ENCODE measurements around the gene NUBP1. TPM values are rescaled to one million over a fixed set of nuclear protein-coding genes. Genes with fewer than 3 reads are reported as not detected.
"Not testable (repeated sequence)": the region's sequence is repeated elsewhere in the genome, so short reads cannot be mapped to it uniquely, and the experiment has no call there.

Gene NUBP1
- total RNA-seq, 2 experiments from 2014 or later: 22.8 to 23.1 TPM

DNA sequence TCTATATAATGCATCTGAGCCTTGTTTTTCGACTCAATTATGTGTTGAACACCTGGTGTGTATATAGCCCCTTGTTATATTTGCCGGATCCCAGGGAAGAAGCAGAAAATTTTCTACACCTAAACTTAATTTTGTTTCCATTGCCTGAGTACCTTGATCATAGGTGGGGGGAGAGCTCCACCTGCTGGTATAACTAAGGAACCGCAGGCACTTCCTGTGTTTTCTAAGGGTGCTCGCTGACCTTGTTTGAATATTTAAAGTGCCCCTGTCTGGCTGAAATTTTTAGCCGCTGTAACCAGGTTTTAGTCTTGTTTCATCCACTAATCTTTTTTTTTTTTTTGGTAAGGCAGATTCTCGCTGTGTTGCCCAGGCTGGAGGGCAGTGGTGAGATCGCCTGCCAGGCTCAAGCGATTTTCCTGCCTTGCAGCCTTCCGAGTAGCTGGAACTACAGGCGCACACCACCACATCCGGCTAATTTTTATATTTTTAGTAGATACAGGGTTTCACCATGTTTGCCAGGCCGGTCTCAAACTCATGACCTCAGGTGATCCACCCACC, 6.5 kb upstream of the NUBP1 start:
- peak; percentile 63 for ATAC-seq
- H3K4me3 Mint-ChIP-seq: peak overlapping the region; percentile 33
- H3K9me3 Mint-ChIP-seq: peaks cover 3% of the 10 kb centered on the region
- peak; percentile 93 for TF ChIP-seq CTCF (IDR thresholded peaks at IDR 0.05)
- ChIA-PET CTCF (interaction anchor here (0.6 to 6.8 kb wide), 13 partner anchors 20 to 422 kb away, joined by 3 to 74 read pairs (median 3); no protein-coding TSS in a partner anchor), POLR2A (interaction anchor here (0.6 kb wide), 2 partner anchors 61 to 222 kb away, joined by 3 read pairs; no protein-coding TSS in a partner anchor)
- peaks cover 32% of the 10 kb centered on the region for H3K4me1 Mint-ChIP-seq (ENCODE audit: low read depth)
- intact Hi-C loops (cut with micrococcal nuclease): loop anchor here (2.0 to 10.0 kb wide), 2 partner anchors 72 to 222 kb away; no protein-coding TSS in a partner anchor
- H3K27ac Mint-ChIP-seq: peak overlapping the region; percentile 59
- no peaks in the 10 kb centered on the region for H3K36me3 Mint-ChIP-seq (ENCODE audit: low read depth)
- peak; percentile 68 for DNase-seq
- H3K27me3 Mint-ChIP-seq: no peaks in the 10 kb centered on the region

DNA sequence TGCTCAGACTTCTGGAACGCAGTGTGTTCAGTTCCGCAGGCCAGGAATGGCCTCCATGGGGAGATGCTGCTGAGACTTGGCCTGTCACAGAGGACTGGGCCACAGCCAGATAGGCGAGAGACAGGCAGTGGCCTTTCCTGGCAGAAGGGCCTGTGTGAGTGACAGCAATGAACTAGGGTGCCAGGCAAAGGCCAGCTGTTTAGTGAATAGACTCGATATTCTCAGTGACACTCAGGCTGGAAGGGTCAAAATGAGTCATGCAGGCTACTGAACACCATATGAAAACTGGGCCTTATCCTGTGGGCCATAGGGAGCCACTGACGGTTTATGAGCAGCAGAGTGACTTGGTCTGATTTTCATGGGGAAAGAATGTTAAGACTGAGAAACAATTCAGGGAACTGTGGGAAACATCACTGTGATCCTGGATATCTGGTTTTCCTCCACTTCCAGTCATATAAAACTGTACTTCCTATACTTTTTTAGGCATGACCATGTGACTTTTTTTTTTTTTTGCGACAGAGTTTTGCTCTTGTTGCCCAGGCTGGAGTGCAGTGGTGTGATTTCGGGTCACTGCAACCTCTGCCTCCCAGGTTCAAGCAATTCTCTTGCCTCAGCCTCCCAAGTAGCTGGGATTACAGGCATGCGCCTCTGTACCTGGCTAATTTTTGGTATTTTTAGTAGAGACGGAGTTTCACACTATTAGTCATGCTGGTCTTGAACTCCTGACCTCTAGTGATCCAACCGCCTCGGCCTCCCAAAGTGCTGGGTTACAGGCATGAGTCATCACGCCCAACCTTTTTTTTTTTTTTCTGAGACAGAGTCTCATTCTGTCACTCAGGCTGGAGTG, 5.2 kb upstream of the NUBP1 start:
- intact Hi-C loops (cut with micrococcal nuclease): loop anchor here (10.0 kb wide), 1 partner anchor 74 kb away; no protein-coding TSS in a partner anchor
- Mint-ChIP-seq H3K36me3 (ENCODE audit: low read depth) (no peaks in the 10 kb centered on the region), H3K27me3 (no peaks in the 10 kb centered on the region), H3K9me3 (no peaks in the 10 kb centered on the region), H3K4me1 (ENCODE audit: low read depth) (peaks cover 38% of the 10 kb centered on the region), H3K27ac (no peak overlapping the region), H3K4me3 (no peak overlapping the region)
- DNase-seq: peak; percentile 78
- ChIA-PET POLR2A (no interaction called here), CTCF (interaction anchor here (1.2 to 6.8 kb wide), 6 partner anchors 18 to 234 kb away, joined by 3 to 74 read pairs (median 14); no protein-coding TSS in a partner anchor)
- TF ChIP-seq CTCF (IDR thresholded peaks at IDR 0.05): no peak
- peak; percentile 51 for ATAC-seq

DNA sequence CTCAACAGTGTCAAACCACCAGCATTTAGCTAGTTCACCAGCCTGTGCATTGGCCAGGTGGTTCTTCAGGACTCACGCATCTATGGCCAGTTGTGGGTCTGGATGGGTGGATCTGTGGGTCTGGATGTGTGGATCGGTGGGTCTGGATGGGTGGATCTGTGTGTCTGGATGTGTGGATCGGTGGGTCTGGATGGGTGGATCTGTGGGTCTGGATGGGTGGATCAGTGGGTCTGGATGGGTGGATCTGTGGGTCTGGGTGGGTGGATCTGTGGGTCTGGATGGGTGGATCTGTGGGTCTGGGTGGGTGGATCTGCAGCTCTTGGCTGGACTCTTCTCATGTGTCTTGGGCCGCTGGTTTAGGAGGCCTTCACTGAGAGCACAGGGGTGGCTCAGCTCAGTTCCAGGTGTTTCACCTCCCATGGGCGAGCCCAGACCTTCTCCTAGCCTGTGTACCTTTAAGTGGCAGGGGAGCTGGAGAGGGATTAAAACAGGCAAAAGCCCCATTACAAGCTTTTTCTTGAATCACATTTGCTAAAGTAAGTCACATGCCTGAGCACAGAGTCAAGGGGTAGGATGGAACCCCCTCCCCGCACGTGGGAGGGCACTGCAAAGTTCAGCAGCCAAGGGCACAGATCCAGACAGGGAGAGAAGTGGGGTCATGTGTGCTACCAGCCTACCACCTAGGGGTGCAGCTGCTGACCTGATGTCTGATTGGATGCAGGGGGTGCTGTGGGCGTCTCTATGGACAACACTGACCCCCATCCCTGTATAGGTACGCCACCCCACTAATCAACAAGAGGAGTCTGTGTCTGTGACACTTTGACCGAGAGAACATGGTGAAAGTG, 3.4 kb upstream of the NUBP1 start:
- no peak for ATAC-seq

GRCh38 chr16:10740845-10741208, 2.8 kb upstream of the NUBP1 start:
- CTCF ChIA-PET: interaction anchor here (1.1 to 6.8 kb wide), 2 partner anchors 178 to 225 kb away, joined by 4 to 74 read pairs; no protein-coding TSS in a partner anchor
- POLR2A ChIA-PET: no interaction called here
- peak overlapping the region; percentile 21 for H3K27ac Mint-ChIP-seq
- no peaks in the 10 kb centered on the region for H3K9me3 Mint-ChIP-seq
- no peaks in the 10 kb centered on the region for H3K27me3 Mint-ChIP-seq
- H3K36me3 Mint-ChIP-seq (ENCODE audit: low read depth): peaks cover 3% of the 10 kb centered on the region
- DNase-seq (no peak), ATAC-seq (no peak)
- intact Hi-C loops (cut with micrococcal nuclease): loop anchor here (5.0 kb wide), 1 partner anchor 176 kb away; no protein-coding TSS in a partner anchor
- H3K4me3 Mint-ChIP-seq: no peak overlapping the region
- peaks cover 48% of the 10 kb centered on the region for H3K4me1 Mint-ChIP-seq (ENCODE audit: low read depth)
- TF ChIP-seq CTCF (IDR thresholded peaks at IDR 0.05): no peak

More for the DNA sequence above, 3.4 kb upstream of the NUBP1 start:
- peak overlapping the region; percentile 21 for H3K27ac Mint-ChIP-seq
- no peaks in the 10 kb centered on the region for H3K9me3 Mint-ChIP-seq
- DNase-seq: no peak
- intact Hi-C loops (cut with micrococcal nuclease): loop anchor here (5.0 to 10.0 kb wide), 2 partner anchors 75 to 177 kb away; no protein-coding TSS in a partner anchor
- H3K27me3 Mint-ChIP-seq: no peaks in the 10 kb centered on the region
- peaks cover 43% of the 10 kb centered on the region for H3K4me1 Mint-ChIP-seq (ENCODE audit: low read depth)
- CTCF ChIA-PET: interaction anchor here (1.1 to 6.8 kb wide), 2 partner anchors 179 to 225 kb away, joined by 4 to 74 read pairs; no protein-coding TSS in a partner anchor
- TF ChIP-seq CTCF (IDR thresholded peaks at IDR 0.05): no peak
- no peak overlapping the region for H3K4me3 Mint-ChIP-seq
- POLR2A ChIA-PET: interaction anchor here (0.6 kb wide), 1 partner anchor 195 kb away, joined by 3 read pairs; no protein-coding TSS in a partner anchor
- peaks cover 3% of the 10 kb centered on the region for H3K36me3 Mint-ChIP-seq (ENCODE audit: low read depth)

- intact Hi-C loops (cut with micrococcal nuclease): loop anchor here (5.0 kb wide), 1 partner anchor 176 kb away; no protein-coding TSS in a partner anchor
- H3K4me3 Mint-ChIP-seq; H3K36me3 Mint-ChIP-seq (ENCODE audit: low read depth); ATAC-seq; DNase-seq; H3K27me3 Mint-ChIP-seq; POLR2A ChIA-PET; H3K27ac Mint-ChIP-seq; H3K9me3 Mint-ChIP-seq: not testable (repeated sequence)
- CTCF ChIA-PET: interaction anchor here (6.8 kb wide), 1 partner anchor 226 kb away, joined by 74 read pairs; no protein-coding TSS in a partner anchor
- H3K4me1 Mint-ChIP-seq (ENCODE audit: low read depth): peaks cover 49% of the 10 kb centered on the region
These were observed 2.4 kb upstream of the NUBP1 start for GRCh38 chr16:10741249-10741648.
